Measurements from ENCODE around the gene RIPOR1.

- no peak for TF ChIP-seq POU2F2 (IDR thresholded peaks at IDR 0.05; ENCODE audit: low read depth, low read length)
- TF ChIP-seq POLR2AphosphoS5 (IDR thresholded peaks at IDR 0.05; ENCODE audit: low read depth, low read length), result no peak
- TF ChIP-seq POLR2A (IDR thresholded peaks at IDR 0.05; ENCODE audit: low read depth, low read length), result no peak; the same call in 1 of the 2 replicates
- no peak for TF ChIP-seq TAF1 (IDR thresholded peaks at IDR 0.05; ENCODE audit: low read depth, low read length)
These were observed 19.0 kb downstream of the RIPOR1 start for GRCh38 chr16:67547423-67548264.
